GM19239 (cell line): ENCODE results near the gene NFATC2.

Experiments used
- DNase-seq: peaks from one replicate; pipeline ENCODE4 v3.0.0; 2011; ENCODE audit warnings: low spot score; ENCODE audit not compliant: insufficient read length
- FAIRE-seq: peaks from 2 replicates; lab custom pipeline; 2011; peaks lifted over from hg19 to GRCh38; lab: Jason Lieb, UNC

The NFATC2 gene

GRCh38 chr20:51424270-51425117, 118.0 kb downstream of the NFATC2 start:
- DNase-seq (no peak), FAIRE-seq (peak; percentile 63)

DNA sequence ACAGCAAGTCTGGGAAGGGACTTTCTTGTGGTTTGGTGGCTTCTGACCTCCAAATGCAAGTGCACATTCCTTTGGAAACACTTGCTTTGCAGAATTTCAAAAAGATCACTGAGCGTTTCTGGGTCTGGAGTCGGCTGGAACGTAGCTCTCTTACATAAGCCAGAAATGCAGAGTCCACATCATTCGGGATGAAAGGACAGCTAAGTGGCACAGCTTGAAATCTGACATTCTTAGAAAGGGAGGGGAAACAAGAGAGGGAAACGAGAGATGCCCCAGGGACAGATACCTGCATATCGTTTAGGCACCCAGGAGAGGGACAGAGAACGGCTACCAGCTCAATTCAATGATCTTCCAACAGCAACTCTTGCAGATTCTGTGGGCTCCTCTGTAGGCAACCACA, 118.7 kb downstream of the NFATC2 start:
- DNase-seq (no peak), FAIRE-seq (no peak)

GRCh38 chr20:51423290-51423667, 119.2 kb downstream of the NFATC2 start:
- DNase-seq (peak; percentile 44), FAIRE-seq (no peak)

DNA sequence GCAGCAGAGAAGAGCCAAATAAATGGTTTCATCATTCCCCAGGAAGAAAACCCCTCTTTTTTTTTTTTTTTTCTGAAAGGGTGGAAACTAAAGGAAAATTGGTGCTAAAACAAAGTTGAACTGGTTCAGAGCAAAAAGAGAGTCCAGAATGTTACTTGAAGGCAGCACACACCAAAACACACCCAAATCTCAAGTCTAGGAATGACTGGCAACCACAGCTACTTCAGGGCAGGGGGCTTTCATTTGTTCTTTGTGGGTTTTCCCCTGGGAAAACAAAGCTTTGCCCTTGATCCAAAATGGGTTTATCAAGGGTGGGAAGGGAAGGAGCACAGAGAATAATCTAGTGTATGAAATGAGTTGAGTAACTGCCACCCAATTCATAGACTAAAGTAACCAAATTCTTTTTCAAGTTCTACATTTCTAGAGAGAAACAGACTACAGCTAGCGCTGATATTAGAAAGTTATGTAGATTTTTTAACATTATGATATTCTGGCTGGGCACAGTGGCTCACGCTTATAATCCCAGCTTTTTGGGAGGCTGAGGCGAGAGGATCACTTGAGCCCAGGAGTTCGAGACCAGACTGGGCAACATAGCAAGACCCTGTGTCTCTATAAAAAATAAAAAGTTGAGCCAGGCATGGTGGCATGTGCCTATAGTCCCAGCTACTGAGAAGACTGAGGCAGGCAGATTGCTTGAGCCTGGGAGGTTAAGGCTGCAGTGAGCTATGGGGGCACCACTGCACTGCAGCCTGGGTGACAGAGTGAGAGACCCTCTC, 119.8 kb downstream of the NFATC2 start:
- FAIRE-seq (no peak), DNase-seq (no peak)

- FAIRE-seq (no peak), DNase-seq (no peak)
Measured at GRCh38 chr20:51420805-51421204, 121.7 kb downstream of the NFATC2 start.

DNA sequence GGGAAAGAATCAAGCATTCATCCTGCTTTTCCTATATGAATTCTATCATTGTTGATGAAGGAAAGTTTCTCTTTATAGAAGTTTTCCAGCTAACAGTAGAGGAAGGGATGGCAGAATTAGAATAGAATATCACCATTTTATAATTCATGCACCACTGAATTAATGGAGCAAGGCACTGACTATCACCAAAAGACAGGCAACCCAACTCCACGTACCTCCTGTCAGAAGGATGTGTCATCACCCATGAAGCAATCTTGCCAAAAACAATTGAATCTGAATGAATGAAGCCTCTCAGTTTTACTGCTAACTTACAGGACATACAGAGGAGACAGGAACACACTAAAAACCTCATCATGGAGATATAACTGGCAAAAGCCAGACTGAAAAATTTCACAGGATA, 122.4 kb downstream of the NFATC2 start:
- FAIRE-seq (no peak), DNase-seq (no peak)

- no peak for FAIRE-seq
Measured at GRCh38 chr20:51419646-51420045, 122.9 kb downstream of the NFATC2 start.

GRCh38 chr20:51419231-51419630, 123.3 kb downstream of the NFATC2 start:
- no peak for FAIRE-seq
- no peak for DNase-seq

More at GRCh38 chr20:51419646-51420045, 122.9 kb downstream of the NFATC2 start:
- DNase-seq = no peak

DNA sequence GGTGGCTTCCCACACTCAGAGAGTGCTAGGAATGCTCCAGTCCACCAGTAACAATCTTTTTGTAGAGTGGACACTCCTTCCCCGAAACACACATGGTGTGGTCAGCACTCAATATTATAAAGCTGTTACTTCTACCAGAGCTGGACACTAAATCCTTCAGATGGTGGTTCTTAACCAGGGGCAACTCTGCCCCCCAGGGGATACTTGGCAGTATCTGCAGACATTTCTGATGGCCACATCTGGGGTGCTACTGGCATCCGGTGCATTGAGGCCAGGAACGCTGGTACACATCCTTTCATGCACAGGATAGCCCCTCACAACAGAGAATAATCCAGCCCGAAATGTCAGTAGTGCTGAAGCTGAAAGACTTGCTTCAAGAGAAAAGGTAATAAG, 124.4 kb downstream of the NFATC2 start:
- no peak for FAIRE-seq
- DNase-seq = no peak

GRCh38 chr20:51417250-51418136, 125.0 kb downstream of the NFATC2 start:
- no peak for DNase-seq
- FAIRE-seq = no peak

DNA sequence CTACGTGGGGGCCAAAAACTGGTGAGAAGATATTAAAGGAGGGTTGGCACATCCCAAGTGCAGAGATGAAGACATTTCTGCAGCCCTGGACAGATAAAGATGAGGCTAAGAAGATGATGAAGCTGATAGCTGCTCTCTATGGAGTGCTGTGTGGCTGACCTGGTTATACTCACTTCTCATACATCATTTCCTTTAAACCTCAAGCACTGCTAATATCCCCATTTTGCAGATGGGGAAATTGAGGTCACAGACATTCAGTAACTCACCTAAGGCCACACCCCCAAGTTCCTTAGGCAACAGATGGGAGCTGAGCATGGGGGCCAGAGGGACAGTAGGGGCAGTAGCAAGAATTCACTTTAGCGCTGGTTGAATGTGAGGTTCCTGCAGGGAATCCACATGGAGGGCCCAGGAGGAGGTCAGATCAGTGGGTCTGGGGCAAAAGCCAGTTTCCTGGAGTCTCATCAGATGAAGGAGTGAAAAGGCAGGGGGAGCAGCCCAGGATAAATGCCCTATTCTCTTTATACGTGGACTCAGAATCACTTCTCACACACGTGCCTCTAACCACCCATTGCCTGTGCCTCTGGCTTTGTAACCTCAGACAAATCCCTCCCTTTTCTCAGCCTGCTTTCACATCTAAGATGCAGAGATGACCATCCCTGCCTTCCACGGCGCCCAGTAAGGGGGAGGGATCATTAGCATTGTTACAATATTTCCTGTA, 125.8 kb downstream of the NFATC2 start:
- FAIRE-seq (no peak), DNase-seq (no peak)

- DNase-seq (peak; percentile 62), FAIRE-seq (peak; percentile 39)
Measured at GRCh38 chr20:51413857-51414256, 128.7 kb downstream of the NFATC2 start.

GRCh38 chr20:51412951-51413481, 129.5 kb downstream of the NFATC2 start:
- FAIRE-seq = no peak

DNA sequence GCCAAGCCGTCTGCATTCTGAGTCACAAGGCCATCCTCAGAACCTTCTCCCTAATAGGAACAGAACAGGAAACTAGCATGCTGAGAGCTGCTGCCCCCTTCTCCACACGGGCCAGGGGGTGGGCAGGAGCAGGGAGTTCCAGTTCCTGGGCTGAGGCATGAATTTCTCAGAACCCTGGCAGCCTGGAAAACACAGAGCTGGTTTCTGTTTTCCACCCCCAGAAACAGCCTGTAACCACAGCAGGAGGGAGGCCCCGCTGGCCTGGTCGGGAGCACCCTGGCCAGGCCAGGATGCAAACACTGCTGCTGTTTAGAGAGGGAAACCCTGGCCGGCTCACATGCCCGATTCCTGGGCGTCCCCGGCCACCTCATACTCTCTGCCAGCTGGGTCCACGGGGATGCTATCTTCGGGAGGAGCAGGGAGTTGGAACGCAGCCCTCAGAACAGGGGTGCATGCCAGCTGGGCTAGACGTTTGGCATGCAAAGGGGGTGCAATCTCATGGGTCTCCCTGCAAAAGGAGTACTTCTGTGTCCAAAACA, 130.1 kb downstream of the NFATC2 start:
- FAIRE-seq = no peak
- DNase-seq = no peak

More at GRCh38 chr20:51412951-51413481, 129.5 kb downstream of the NFATC2 start:
- no peak for DNase-seq

GRCh38 chr20:51411870-51412269, 130.6 kb downstream of the NFATC2 start:
- DNase-seq (no peak), FAIRE-seq (no peak)

- DNase-seq (no peak), FAIRE-seq (no peak)
Measured at GRCh38 chr20:51410586-51411325, 131.8 kb downstream of the NFATC2 start.

- FAIRE-seq = no peak
- DNase-seq = no peak
Measured at GRCh38 chr20:51409192-51409880, 133.2 kb downstream of the NFATC2 start.
